NCI-H2107 treated with DMSO at 0.1 percent for 48 hours (cell line): ENCODE results near the gene TMEM19.
"Not testable (repeated sequence)": the region's sequence is repeated elsewhere in the genome, so short reads cannot be mapped to it uniquely, and the experiment has no call there.

Experiments
- DNase-seq: peaks from one replicate; lab custom pipeline; 2025; ENCODE audit not compliant: unreplicated experiment; lab: John Stamatoyannopoulos, UW

TMEM19 gene

GRCh38 chr12:71664411-71665089 is 21.3 kb upstream of the TMEM19 start:
- peak; percentile 51 for DNase-seq

- DNase-seq, result peak; percentile 51
These were observed 20.8 kb upstream of the TMEM19 start for GRCh38 chr12:71665090-71665463.

GRCh38 chr12:71666259-71666658 is 19.6 kb upstream of the TMEM19 start:
- DNase-seq, result no peak

GRCh38 chr12:71671311-71671710 is 14.6 kb upstream of the TMEM19 start:
- no peak for DNase-seq

GRCh38 chr12:71671816-71672215 is 14.1 kb upstream of the TMEM19 start:
- DNase-seq, result peak; percentile 76

GRCh38 chr12:71682466-71682865 is 3.4 kb upstream of the TMEM19 start:
- DNase-seq, result no peak

- no peak for DNase-seq
These were observed 2.2 kb upstream of the TMEM19 start for GRCh38 chr12:71683633-71684032.

- no peak for DNase-seq
These were observed 1.8 kb upstream of the TMEM19 start for GRCh38 chr12:71684081-71684480.

GRCh38 chr12:71685312-71685906 is 473 bp upstream of the TMEM19 start:
- DNase-seq, result no peak

- DNase-seq, result no peak
These were observed 760 bp downstream of the TMEM19 start for GRCh38 chr12:71686658-71687025.

GRCh38 chr12:71687172-71687571 is 1.3 kb downstream of the TMEM19 start:
- not testable (repeated sequence) for DNase-seq

GRCh38 chr12:71688961-71689570 is 3.2 kb downstream of the TMEM19 start:
- no peak for DNase-seq

- peak; percentile 93 for DNase-seq
These were observed 5.7 kb downstream of the TMEM19 start for GRCh38 chr12:71691504-71692129.

GRCh38 chr12:71693126-71693525 is 7.2 kb downstream of the TMEM19 start:
- no peak for DNase-seq

- not testable (repeated sequence) for DNase-seq
These were observed 7.8 kb downstream of the TMEM19 start for GRCh38 chr12:71693651-71694050.

GRCh38 chr12:71694099-71694820 is 8.4 kb downstream of the TMEM19 start:
- no peak for DNase-seq

GRCh38 chr12:71695782-71696181 is 9.9 kb downstream of the TMEM19 start:
- DNase-seq, result no peak

- DNase-seq, result not testable (repeated sequence)
These were observed 16.3 kb downstream of the TMEM19 start for GRCh38 chr12:71702181-71702580.

- DNase-seq, result no peak
These were observed 16.7 kb downstream of the TMEM19 start for GRCh38 chr12:71702590-71702989.

GRCh38 chr12:71703206-71703605 is 17.3 kb downstream of the TMEM19 start:
- DNase-seq, result no peak

GRCh38 chr12:71704920-71705319 is 19.0 kb downstream of the TMEM19 start:
- DNase-seq, result no peak
